ENCODE measurements around the gene MCF2L2. TPM values are rescaled to one million over a fixed set of nuclear protein-coding genes. Genes with fewer than 3 reads are reported as not detected.

Gene MCF2L2
- total and polyA plus RNA-seq, 9 of the 15 experiments (the other 6 are each of a cell fraction or from before 2014, with no cell fraction given), result 0.56 to 4.2 (median 3.0) TPM

DNA sequence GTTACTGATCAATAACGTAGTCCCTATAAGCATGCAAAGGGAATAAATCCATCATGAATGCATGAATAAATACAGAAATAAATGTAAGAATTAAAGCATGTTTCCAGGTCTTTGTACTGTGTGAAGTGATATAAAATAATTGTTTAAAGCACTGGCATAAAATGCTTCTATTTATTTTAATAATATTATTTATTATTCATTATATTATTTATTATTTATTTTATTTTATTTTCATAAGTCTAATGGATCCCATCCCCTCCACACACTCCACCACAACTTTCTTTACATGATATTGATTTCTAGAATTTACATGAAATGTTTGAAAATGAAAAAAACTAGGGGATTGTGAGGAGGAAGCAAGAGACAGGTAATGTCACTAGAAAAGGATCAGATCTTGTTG, 73.5 kb downstream of the MCF2L2 start (continued):
- TF ChIP-seq, protein P1, sequence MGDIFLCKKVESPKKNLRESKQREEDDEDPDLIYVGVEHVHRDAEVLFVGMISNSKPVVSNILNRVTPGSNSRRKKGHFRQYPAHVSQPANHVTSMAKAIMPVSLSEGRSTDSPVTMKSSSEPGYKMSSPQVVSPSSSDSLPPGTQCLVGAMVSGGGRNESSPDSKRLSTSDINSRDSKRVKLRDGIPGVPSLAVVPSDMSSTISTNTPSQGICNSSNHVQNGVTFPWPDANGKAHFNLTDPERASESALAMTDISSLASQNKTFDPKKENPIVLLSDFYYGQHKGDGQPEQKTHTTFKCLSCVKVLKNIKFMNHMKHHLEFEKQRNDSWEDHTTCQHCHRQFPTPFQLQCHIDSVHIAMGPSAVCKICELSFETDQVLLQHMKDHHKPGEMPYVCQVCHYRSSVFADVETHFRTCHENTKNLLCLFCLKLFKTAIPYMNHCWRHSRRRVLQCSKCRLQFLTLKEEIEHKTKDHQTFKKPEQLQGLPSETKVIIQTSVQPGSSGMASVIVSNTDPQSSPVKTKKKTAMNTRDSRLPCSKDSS (IDR thresholded peaks at IDR 0.05; ENCODE audit: low read depth, partially characterized antibody), result no peak
- TF ChIP-seq, protein P2, sequence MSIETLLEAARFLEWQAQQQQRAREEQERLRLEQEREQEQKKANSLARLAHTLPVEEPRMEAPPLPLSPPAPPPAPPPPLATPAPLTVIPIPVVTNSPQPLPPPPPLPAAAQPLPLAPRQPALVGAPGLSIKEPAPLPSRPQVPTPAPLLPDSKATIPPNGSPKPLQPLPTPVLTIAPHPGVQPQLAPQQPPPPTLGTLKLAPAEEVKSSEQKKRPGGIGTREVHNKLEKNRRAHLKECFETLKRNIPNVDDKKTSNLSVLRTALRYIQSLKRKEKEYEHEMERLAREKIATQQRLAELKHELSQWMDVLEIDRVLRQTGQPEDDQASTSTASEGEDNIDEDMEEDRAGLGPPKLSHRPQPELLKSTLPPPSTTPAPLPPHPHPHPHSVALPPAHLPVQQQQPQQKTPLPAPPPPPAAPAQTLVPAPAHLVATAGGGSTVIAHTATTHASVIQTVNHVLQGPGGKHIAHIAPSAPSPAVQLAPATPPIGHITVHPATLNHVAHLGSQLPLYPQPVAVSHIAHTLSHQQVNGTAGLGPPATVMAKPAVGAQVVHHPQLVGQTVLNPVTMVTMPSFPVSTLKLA (conservative IDR thresholded peaks at IDR 0.05), result no peak
- TF ChIP-seq, protein P3, sequence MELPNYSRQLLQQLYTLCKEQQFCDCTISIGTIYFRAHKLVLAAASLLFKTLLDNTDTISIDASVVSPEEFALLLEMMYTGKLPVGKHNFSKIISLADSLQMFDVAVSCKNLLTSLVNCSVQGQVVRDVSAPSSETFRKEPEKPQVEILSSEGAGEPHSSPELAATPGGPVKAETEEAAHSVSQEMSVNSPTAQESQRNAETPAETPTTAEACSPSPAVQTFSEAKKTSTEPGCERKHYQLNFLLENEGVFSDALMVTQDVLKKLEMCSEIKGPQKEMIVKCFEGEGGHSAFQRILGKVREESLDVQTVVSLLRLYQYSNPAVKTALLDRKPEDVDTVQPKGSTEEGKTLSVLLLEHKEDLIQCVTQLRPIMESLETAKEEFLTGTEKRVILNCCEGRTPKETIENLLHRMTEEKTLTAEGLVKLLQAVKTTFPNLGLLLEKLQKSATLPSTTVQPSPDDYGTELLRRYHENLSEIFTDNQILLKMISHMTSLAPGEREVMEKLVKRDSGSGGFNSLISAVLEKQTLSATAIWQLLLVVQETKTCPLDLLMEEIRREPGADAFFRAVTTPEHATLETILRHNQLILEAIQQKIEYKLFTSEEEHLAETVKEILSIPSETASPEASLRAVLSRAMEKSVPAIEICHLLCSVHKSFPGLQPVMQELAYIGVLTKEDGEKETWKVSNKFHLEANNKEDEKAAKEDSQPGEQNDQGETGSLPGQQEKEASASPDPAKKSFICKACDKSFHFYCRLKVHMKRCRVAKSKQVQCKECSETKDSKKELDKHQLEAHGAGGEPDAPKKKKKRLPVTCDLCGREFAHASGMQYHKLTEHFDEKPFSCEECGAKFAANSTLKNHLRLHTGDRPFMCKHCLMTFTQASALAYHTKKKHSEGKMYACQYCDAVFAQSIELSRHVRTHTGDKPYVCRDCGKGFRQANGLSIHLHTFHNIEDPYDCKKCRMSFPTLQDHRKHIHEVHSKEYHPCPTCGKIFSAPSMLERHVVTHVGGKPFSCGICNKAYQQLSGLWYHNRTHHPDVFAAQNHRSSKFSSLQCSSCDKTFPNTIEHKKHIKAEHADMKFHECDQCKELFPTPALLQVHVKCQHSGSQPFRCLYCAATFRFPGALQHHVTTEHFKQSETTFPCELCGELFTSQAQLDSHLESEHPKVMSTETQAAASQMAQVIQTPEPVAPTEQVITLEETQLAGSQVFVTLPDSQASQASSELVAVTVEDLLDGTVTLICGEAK (IDR thresholded peaks at IDR 0.05), result 0 out of 2 replicates have a peak, but pooled peaks have one; percentile 6
- TF ChIP-seq, protein P3 (CRISPR knock-in tag; IDR thresholded peaks at IDR 0.05), result no peak
- TF ChIP-seq CHD1 (IDR thresholded peaks at IDR 0.05; ENCODE audit: low read length), result no peak
- TF ChIP-seq ZNF551 (CRISPR knock-in tag; IDR thresholded peaks at IDR 0.05), result no peak
- TF ChIP-seq, protein P4, sequence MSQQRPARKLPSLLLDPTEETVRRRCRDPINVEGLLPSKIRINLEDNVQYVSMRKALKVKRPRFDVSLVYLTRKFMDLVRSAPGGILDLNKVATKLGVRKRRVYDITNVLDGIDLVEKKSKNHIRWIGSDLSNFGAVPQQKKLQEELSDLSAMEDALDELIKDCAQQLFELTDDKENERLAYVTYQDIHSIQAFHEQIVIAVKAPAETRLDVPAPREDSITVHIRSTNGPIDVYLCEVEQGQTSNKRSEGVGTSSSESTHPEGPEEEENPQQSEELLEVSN (IDR thresholded peaks at IDR 0.05; ENCODE audit: borderline replicate concordance in 1 of 2, extremely low read depth in 1 of 2, insufficient read depth in 1 of 2, insufficient read length in 1 of 2, low read depth in 1 of 2, low read length in 1 of 2, poor library complexity in 1 of 2, severe bottlenecking in 1 of 2), result no peak
- TF ChIP-seq ZNF197 (CRISPR knock-in tag; IDR thresholded peaks at IDR 0.05; ENCODE audit: low read depth), result 0 out of 2 replicates have a peak, but pooled peaks have one; percentile 10
- no peak for TF ChIP-seq CTBP1 (IDR thresholded peaks at IDR 0.05; ENCODE audit: borderline replicate concordance)
